ENCODE data around the gene SLC27A2.

DNA sequence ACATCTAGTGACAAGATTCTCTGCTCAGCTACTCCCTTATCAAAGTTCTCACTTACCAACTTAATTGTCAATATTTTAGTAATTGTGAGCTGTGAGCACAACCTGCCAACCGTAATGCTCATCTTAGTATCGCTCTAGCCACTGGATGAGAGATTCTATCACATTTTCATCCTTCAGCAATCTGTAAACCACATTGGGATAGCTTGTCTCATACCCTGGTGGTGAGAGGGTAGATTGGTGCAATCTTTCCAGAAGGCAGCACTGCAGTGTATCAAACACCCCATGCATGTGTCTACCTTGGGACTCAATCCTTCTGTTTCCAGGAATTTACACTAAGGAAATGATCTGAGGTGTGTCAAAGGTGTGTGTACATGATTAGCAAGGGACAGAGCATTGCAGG lies 44.1 kb upstream of the SLC27A2 start:
- TF ChIP-seq, protein P1, sequence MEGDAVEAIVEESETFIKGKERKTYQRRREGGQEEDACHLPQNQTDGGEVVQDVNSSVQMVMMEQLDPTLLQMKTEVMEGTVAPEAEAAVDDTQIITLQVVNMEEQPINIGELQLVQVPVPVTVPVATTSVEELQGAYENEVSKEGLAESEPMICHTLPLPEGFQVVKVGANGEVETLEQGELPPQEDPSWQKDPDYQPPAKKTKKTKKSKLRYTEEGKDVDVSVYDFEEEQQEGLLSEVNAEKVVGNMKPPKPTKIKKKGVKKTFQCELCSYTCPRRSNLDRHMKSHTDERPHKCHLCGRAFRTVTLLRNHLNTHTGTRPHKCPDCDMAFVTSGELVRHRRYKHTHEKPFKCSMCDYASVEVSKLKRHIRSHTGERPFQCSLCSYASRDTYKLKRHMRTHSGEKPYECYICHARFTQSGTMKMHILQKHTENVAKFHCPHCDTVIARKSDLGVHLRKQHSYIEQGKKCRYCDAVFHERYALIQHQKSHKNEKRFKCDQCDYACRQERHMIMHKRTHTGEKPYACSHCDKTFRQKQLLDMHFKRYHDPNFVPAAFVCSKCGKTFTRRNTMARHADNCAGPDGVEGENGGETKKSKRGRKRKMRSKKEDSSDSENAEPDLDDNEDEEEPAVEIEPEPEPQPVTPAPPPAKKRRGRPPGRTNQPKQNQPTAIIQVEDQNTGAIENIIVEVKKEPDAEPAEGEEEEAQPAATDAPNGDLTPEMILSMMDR (IDR thresholded peaks at IDR 0.05): no peak
- TF ChIP-seq EZH2 (IDR thresholded peaks at IDR 0.05; ENCODE audit: borderline replicate concordance, insufficient read depth, low read depth, low read length, poor library complexity, severe bottlenecking): no peak

All from B cell (primary cell).